ENCODE results near the gene VAC14. TPM values are rescaled to one million over a fixed set of nuclear protein-coding genes. Genes with fewer than 3 reads are reported as not detected.

VAC14 gene
- total RNA-seq, 4 donors from 2014 or later: 39.5 to 65.5 (median 45.4) TPM

DNA sequence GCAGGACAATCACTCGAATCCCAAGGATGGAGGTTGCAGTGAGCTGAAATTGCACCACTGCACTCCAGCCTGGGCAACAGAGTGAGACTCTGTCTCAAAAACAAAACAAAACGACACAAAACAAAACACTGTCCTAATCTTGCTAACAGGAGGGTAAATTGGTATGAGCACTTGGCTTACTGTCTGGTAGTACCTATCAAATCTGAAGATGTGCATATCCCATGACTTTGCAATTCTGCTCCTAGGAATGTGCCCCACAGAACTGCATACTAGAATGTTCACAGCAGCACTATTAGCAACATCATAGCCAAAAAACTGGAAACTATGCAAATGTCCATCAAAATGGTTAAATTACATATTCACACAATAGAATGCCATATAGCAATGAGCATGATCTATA, 130.8 kb downstream of the VAC14 start:
- WGBS: 96% methylated on average over 2 of the region's 2 CpGs

DNA sequence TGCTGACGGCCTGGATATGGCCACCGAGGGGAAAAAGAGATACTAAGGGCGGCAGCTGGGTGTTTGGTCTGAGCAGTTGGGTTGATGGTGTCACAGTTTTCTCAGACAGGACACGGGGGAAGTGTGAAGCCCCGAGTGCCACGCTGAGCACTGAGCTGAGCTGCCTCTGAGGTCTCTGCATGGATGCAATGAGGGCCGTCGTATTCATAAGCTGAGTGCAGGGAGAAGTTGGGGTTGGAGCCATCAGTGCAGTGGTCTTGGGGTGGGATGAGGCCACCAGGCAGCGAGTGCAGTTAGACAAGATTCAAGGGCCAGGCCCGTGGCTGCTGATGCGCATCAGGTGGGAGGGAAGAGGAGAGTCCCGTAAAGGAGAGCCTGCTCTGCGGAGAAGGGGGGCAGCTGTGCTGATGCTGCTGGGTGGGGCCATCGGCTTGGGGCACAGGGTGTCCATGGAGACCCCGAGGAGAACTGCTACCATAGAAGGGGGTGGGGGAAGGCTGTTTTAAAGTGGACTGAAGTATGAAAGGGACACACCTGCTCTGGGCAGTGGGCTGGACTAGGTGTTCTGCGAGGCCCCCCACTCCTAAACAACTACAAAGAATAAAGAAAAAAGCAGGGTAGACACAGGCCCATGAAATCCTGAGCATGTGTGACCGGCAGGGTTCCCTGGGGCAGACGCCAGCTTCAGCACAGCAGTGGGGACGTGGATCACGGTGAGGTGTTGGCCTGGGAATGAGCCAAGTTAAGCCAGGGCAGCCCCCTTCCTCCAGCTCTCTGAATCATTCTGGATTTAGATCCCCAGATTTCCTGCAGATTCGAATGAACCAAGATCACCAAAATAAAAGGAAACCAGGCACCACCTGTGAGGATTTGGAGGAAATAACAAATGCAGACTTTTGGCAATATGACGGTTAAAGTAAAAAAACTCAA, 134.9 kb downstream of the VAC14 start:
- Histone ChIP-seq H3K9me3 (no peaks in the 10 kb centered on the region), H3K36me3 (peaks cover 92% of the 10 kb centered on the region), H3K4me3 (no peak overlapping the region), H3K27me3 (no peaks in the 10 kb centered on the region), H3K27ac (no peak overlapping the region), H3K4me1 (peaks cover 3% of the 10 kb centered on the region)
- TF ChIP-seq POLR2AphosphoS5 (IDR thresholded peaks at IDR 0.05) (no peak), POLR2A (IDR thresholded peaks at IDR 0.05) (no peak), EP300 (IDR thresholded peaks at IDR 0.05) (no peak)
- TF ChIP-seq, protein P1, sequence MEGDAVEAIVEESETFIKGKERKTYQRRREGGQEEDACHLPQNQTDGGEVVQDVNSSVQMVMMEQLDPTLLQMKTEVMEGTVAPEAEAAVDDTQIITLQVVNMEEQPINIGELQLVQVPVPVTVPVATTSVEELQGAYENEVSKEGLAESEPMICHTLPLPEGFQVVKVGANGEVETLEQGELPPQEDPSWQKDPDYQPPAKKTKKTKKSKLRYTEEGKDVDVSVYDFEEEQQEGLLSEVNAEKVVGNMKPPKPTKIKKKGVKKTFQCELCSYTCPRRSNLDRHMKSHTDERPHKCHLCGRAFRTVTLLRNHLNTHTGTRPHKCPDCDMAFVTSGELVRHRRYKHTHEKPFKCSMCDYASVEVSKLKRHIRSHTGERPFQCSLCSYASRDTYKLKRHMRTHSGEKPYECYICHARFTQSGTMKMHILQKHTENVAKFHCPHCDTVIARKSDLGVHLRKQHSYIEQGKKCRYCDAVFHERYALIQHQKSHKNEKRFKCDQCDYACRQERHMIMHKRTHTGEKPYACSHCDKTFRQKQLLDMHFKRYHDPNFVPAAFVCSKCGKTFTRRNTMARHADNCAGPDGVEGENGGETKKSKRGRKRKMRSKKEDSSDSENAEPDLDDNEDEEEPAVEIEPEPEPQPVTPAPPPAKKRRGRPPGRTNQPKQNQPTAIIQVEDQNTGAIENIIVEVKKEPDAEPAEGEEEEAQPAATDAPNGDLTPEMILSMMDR (IDR thresholded peaks at IDR 0.05): no peak
- peak in 1 of 2 donors; percentile 58 for DNase-seq (ENCODE audit: low spot score in 2 of 2)
- 86% methylated on average over 22 of the region's 22 CpGs for WGBS

More for the DNA sequence above, 130.8 kb downstream of the VAC14 start:
- Histone ChIP-seq H3K4me1 (no peaks in the 10 kb centered on the region), H3K27me3 (no peaks in the 10 kb centered on the region), H3K4me3 (no peak overlapping the region), H3K9me3 (no peaks in the 10 kb centered on the region), H3K36me3 (peaks cover 99% of the 10 kb centered on the region), H3K27ac (no peak overlapping the region)
- no peak for DNase-seq (ENCODE audit: low spot score in 2 of 2)
- TF ChIP-seq EP300 (IDR thresholded peaks at IDR 0.05) (no peak), POLR2AphosphoS5 (IDR thresholded peaks at IDR 0.05) (no peak), POLR2A (IDR thresholded peaks at IDR 0.05) (no peak)
- TF ChIP-seq, protein P1 (IDR thresholded peaks at IDR 0.05): no peak

DNA sequence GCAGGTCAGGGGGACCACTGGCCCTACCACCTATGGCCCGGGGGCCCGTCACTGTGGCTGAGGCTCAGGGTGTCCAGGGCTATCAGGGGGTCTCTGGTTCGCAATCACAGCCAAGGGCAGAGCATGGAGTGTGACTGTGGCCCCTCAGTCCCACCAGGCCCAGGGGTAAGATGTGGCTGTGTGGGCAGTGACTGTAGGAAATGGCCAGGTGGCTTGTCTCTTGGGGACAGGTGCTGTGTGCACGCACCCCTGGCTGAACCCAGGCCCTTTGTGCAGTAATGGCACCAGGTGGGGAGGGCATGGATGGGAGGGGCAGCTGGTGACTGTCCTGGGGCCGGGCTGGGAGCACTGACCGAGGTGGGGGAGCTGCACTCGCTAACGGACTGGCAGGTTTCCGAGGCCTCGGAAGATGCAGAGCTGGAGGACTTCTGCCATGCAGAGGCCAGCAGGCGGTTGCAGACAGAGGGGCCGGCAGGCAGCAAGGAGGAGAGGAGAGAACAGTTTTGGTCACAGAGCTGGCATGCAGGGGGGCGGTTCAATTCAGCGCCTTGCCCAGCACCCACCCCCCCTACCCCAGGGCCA, 135.8 kb downstream of the VAC14 start:
- no peak overlapping the region for H3K4me3 ChIP-seq
- TF ChIP-seq POLR2A (IDR thresholded peaks at IDR 0.05) (no peak), EP300 (IDR thresholded peaks at IDR 0.05) (no peak), POLR2AphosphoS5 (IDR thresholded peaks at IDR 0.05) (no peak)
- TF ChIP-seq, protein P1 (IDR thresholded peaks at IDR 0.05): no peak
- peaks cover 3% of the 10 kb centered on the region for H3K4me1 ChIP-seq
- H3K9me3 ChIP-seq: no peaks in the 10 kb centered on the region
- peak in 1 of 2 donors; percentile 62 for DNase-seq (ENCODE audit: low spot score in 2 of 2)
- no peak overlapping the region for H3K27ac ChIP-seq
- H3K27me3 ChIP-seq: no peaks in the 10 kb centered on the region
- H3K36me3 ChIP-seq: peaks cover 83% of the 10 kb centered on the region
- WGBS: 94% methylated on average over 11 of the region's 14 CpGs

DNA sequence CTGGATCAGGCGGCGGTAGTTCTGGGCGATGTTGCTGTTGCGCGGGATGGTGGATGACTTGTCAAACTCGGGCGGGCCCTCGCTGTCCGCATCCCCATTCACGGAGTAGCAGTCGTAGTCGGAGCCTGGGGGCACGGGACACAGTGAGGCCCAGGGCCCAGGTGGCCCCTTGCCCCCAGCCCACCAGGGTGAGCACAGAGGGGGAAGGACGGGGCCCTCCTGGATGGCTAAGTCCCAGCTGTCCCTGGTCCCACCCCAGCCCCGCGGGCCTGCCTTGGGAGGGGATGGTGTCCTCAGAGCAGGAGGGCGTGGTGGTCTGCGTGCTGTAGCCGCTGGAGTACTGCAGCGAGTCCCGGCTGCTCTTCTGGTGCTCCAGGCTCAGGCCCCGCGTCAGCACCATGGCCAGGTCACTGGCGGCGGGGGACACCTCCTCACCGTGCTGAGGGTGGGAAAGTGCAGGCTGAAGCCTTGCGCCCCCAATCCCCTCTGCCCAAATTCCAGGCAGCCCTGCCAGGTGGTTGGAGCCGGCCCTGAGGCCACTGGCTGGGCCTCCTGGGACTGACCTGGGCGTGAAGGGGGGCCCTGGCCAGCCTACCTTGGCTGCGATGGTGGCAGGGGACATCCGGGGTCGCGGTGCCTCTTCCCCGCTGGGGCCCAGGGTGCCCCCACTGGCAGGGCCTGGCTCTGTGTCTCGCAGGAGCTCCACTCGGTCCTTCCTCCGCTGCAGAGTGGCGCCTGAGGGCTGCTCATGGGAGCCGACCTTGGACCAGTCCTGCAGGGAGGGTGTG, 136.4 kb downstream of the VAC14 start:
- WGBS: 100% methylated on average over 2 of the region's 39 CpGs
- Histone ChIP-seq H3K9me3 (no peaks in the 10 kb centered on the region), H3K4me1 (peaks cover 3% of the 10 kb centered on the region), H3K27ac (no peak overlapping the region), H3K27me3 (no peaks in the 10 kb centered on the region), H3K4me3 (no peak overlapping the region), H3K36me3 (peaks cover 76% of the 10 kb centered on the region)
- DNase-seq (ENCODE audit: low spot score in 2 of 2): peak; percentile 64 to 79
- TF ChIP-seq, protein P1 (IDR thresholded peaks at IDR 0.05): no peak

All from suprapubic skin (tissue), 4 donors.